ENCODE measurements around the gene EFCAB8.

- TF ChIP-seq CTCF (IDR thresholded peaks at IDR 0.05; ENCODE audit: low read depth, low read length, poor library complexity, severe bottlenecking) (no peak), EZH2phosphoT487 (IDR thresholded peaks at IDR 0.05; ENCODE audit: borderline replicate concordance, low read length) (no peak)
Observed at GRCh38 chr20:32841174-32841573, 17.5 kb upstream of the EFCAB8 start.
